ENCODE measurements around the gene TTLL5. TPM values are rescaled to one million over a fixed set of nuclear protein-coding genes. Genes with fewer than 3 reads are reported as not detected.

TTLL5 gene
- total RNA-seq, 1 donor from 2014 or later, result 37.9 TPM

GRCh38 chr14:75619548-75619947, 41.5 kb upstream of the TTLL5 start:
- no peak for ATAC-seq (ENCODE audit: low read depth)
- H3K4me1 Mint-ChIP-seq, result peaks cover 22% of the 10 kb centered on the region
- H3K36me3 Mint-ChIP-seq (ENCODE audit: low read depth), result no peaks in the 10 kb centered on the region
- no peak for TF ChIP-seq CTCF (IDR thresholded peaks at IDR 0.05)
- no peaks in the 10 kb centered on the region for H3K9me3 Mint-ChIP-seq
- peaks cover 13% of the 10 kb centered on the region for H3K27me3 Mint-ChIP-seq
- intact Hi-C loops (cut with micrococcal nuclease), result no loop called here
- CTCF ChIA-PET, result interaction anchor here (0.8 kb wide), 1 partner anchor 42 kb away, joined by 3 read pairs; no protein-coding TSS in a partner anchor
- POLR2A ChIA-PET, result interaction anchor here (0.8 kb wide), 1 partner anchor 1379 kb away, joined by 3 read pairs; no protein-coding TSS in a partner anchor
- H3K4me3 Mint-ChIP-seq, result no peak overlapping the region
- no peak overlapping the region for H3K27ac Mint-ChIP-seq
- DNase-seq, result no peak

GRCh38 chr14:75625034-75625433, 36.0 kb upstream of the TTLL5 start:
- DNase-seq, result no peak
- H3K27me3 Mint-ChIP-seq, result peaks cover 29% of the 10 kb centered on the region
- H3K4me3 Mint-ChIP-seq, result no peak overlapping the region
- ATAC-seq (ENCODE audit: low read depth), result no peak
- H3K27ac Mint-ChIP-seq, result no peak overlapping the region
- H3K36me3 Mint-ChIP-seq (ENCODE audit: low read depth), result no peaks in the 10 kb centered on the region
- ChIA-PET POLR2A (interaction anchor here (1.5 kb wide), 1 partner anchor 132 kb away, joined by 3 read pairs; no protein-coding TSS in a partner anchor), CTCF (interaction anchor here (1.4 kb wide), 1 partner anchor 47 kb away, joined by 4 read pairs; the partner anchor contains the start of gene FLVCR2)
- peaks cover 19% of the 10 kb centered on the region for H3K4me1 Mint-ChIP-seq
- intact Hi-C loops (cut with micrococcal nuclease), result loop anchor here (5.0 kb wide), 1 partner anchor 567 kb away; no protein-coding TSS in a partner anchor
- no peaks in the 10 kb centered on the region for H3K9me3 Mint-ChIP-seq
- no peak for TF ChIP-seq CTCF (IDR thresholded peaks at IDR 0.05)

GRCh38 chr14:75626396-75626795, 34.6 kb upstream of the TTLL5 start:
- Mint-ChIP-seq H3K4me1 (peaks cover 19% of the 10 kb centered on the region), H3K9me3 (no peaks in the 10 kb centered on the region), H3K27me3 (peaks cover 28% of the 10 kb centered on the region), H3K27ac (no peak overlapping the region), H3K4me3 (no peak overlapping the region), H3K36me3 (ENCODE audit: low read depth) (no peaks in the 10 kb centered on the region)
- intact Hi-C loops (cut with micrococcal nuclease), result loop anchor here (5.0 kb wide), 1 partner anchor 566 kb away; no protein-coding TSS in a partner anchor
- ChIA-PET CTCF (no interaction called here), POLR2A (no interaction called here)
- ATAC-seq (ENCODE audit: low read depth), result no peak
- no peak for TF ChIP-seq CTCF (IDR thresholded peaks at IDR 0.05)
- DNase-seq, result no peak

GRCh38 chr14:75626863-75627262, 34.2 kb upstream of the TTLL5 start:
- H3K4me1 Mint-ChIP-seq, result peaks cover 19% of the 10 kb centered on the region
- peaks cover 24% of the 10 kb centered on the region for H3K27me3 Mint-ChIP-seq
- CTCF ChIA-PET, result no interaction called here
- no peak for DNase-seq
- POLR2A ChIA-PET, result no interaction called here
- H3K27ac Mint-ChIP-seq, result no peak overlapping the region
- no peak for ATAC-seq (ENCODE audit: low read depth)
- no peaks in the 10 kb centered on the region for H3K9me3 Mint-ChIP-seq
- H3K4me3 Mint-ChIP-seq, result no peak overlapping the region
- H3K36me3 Mint-ChIP-seq (ENCODE audit: low read depth), result no peaks in the 10 kb centered on the region
- no peak for TF ChIP-seq CTCF (IDR thresholded peaks at IDR 0.05)
- intact Hi-C loops (cut with micrococcal nuclease), result loop anchor here (5.0 kb wide), 1 partner anchor 565 kb away; no protein-coding TSS in a partner anchor

- intact Hi-C loops (cut with micrococcal nuclease), result loop anchor here (5.0 kb wide), 1 partner anchor 565 kb away; no protein-coding TSS in a partner anchor
Measured at GRCh38 chr14:75627406-75627805, 33.6 kb upstream of the TTLL5 start.

More at GRCh38 chr14:75627406-75627805, 33.6 kb upstream of the TTLL5 start:
- no peak overlapping the region for H3K4me3 Mint-ChIP-seq
- ChIA-PET POLR2A (no interaction called here), CTCF (no interaction called here)
- no peak for ATAC-seq (ENCODE audit: low read depth)
- no peaks in the 10 kb centered on the region for H3K36me3 Mint-ChIP-seq (ENCODE audit: low read depth)
- peaks cover 19% of the 10 kb centered on the region for H3K27me3 Mint-ChIP-seq
- no peaks in the 10 kb centered on the region for H3K9me3 Mint-ChIP-seq
- H3K4me1 Mint-ChIP-seq, result peaks cover 19% of the 10 kb centered on the region
- H3K27ac Mint-ChIP-seq, result no peak overlapping the region
- no peak for DNase-seq
- TF ChIP-seq CTCF (IDR thresholded peaks at IDR 0.05), result no peak

All from activated B cell treated with CpG ODN at 0.5 μM for 24 hours (primary cell).